SK-N-SH treated with all-trans-retinoic acid at 6 μM for 48 hours (cell line): ENCODE data around the gene RALB.

ENCODE experiments used
- ATAC-seq: fragments of 200-7000 bp; cut with Tn5 transposase; 3 replicates; pipeline ENCODE4 v1.9.1; 2020; ENCODE audit warnings: mild to moderate bottlenecking, moderate library complexity
- BACH2 ChIP-seq: fragments of 250-450 bp; sonication (Bioruptor Pico); IDR thresholded peaks from 2 replicates; pipeline ENCODE4 v1.9.0; 2021; ENCODE audit warnings: mild to moderate bottlenecking, borderline replicate concordance
- CREB5 ChIP-seq: fragments of 250-450 bp; sonication (Bioruptor Pico); IDR thresholded peaks from 2 replicates; pipeline ENCODE4 v1.5.1; 2020; ENCODE audit warnings: low read depth, mild to moderate bottlenecking, moderate library complexity
- CSRNP3 ChIP-seq: fragments of 250-450 bp; sonication (Bioruptor Pico); IDR thresholded peaks from 2 replicates; pipeline ENCODE4 v1.5.1; 2021; ENCODE audit warnings: mild to moderate bottlenecking, moderate library complexity
- ESRRG ChIP-seq: fragments of 250-450 bp; sonication (Bioruptor Pico); IDR thresholded peaks from 2 replicates; pipeline ENCODE4 v1.6.1; 2021; ENCODE audit warnings: mild to moderate bottlenecking
- PATZ1 ChIP-seq: fragments of 250-450 bp; sonication (Bioruptor Pico); IDR thresholded peaks from 2 replicates; pipeline ENCODE4 v1.8.0; 2020; ENCODE audit warnings: mild to moderate bottlenecking, moderate library complexity, borderline replicate concordance
- POU6F1 ChIP-seq: fragments of 250-450 bp; sonication (Bioruptor Pico); IDR thresholded peaks from 2 replicates; pipeline ENCODE4 v1.8.0; 2021; ENCODE audit warnings: low read depth, mild to moderate bottlenecking, moderate library complexity, borderline replicate concordance
- PPARA ChIP-seq: fragments of 250-450 bp; sonication (Bioruptor Pico); IDR thresholded peaks from 2 replicates; pipeline ENCODE4 v1.5.0; 2020; ENCODE audit warnings: mild to moderate bottlenecking, borderline replicate concordance
- RARB ChIP-seq: fragments of 250-450 bp; sonication (Bioruptor Pico); IDR thresholded peaks from 2 replicates; pipeline ENCODE4 v1.8.0; 2021; ENCODE audit warnings: mild to moderate bottlenecking, moderate library complexity
- SNAI2 ChIP-seq: fragments of 250-450 bp; sonication (Bioruptor Pico); IDR thresholded peaks from 2 replicates; pipeline ENCODE4 v1.5.0; 2020; ENCODE audit warnings: mild to moderate bottlenecking, moderate library complexity
- TCF4 ChIP-seq: fragments of 250-450 bp; sonication (Bioruptor Pico); IDR thresholded peaks from 2 replicates; pipeline ENCODE4 v1.8.0; 2021; ENCODE audit warnings: mild to moderate bottlenecking, moderate library complexity, borderline replicate concordance
- TOX ChIP-seq: fragments of 250-450 bp; sonication (Bioruptor Pico); IDR thresholded peaks from 2 replicates; pipeline ENCODE4 v1.8.0; 2021; ENCODE audit warnings: mild to moderate bottlenecking, moderate library complexity, borderline replicate concordance
- TSHZ2 ChIP-seq: fragments of 250-450 bp; sonication (Bioruptor Pico); IDR thresholded peaks from 2 replicates; pipeline ENCODE4 v1.5.0; 2020; ENCODE audit warnings: mild to moderate bottlenecking, moderate library complexity
- ZC3H10 ChIP-seq: fragments of 250-450 bp; sonication (Bioruptor Pico); IDR thresholded peaks from 2 replicates; pipeline ENCODE4 v1.5.1; 2021; ENCODE audit warnings: mild to moderate bottlenecking, moderate library complexity
- ZFP3 ChIP-seq: fragments of 250-450 bp; sonication (Bioruptor Pico); IDR thresholded peaks from 2 replicates; pipeline ENCODE4 v1.5.0; 2020; ENCODE audit warnings: mild to moderate bottlenecking, moderate library complexity
- ZFP30 ChIP-seq: fragments of 450-650 bp; formaldehyde crosslinking; IDR thresholded peaks from 2 replicates; pipeline ENCODE4 v1.5.0; 2022; ENCODE audit warnings: mild to moderate bottlenecking, moderate library complexity
- ZNF565 ChIP-seq: fragments of 450-650 bp; formaldehyde crosslinking; conservative IDR thresholded peaks from 2 replicates; pipeline ENCODE4 v1.5.0; 2020; ENCODE audit warnings: low read depth, mild to moderate bottlenecking, moderate library complexity
- ZNF70 ChIP-seq: fragments of 450-650 bp; formaldehyde crosslinking; IDR thresholded peaks from 2 replicates; pipeline ENCODE4 v1.5.0; 2020; ENCODE audit warnings: mild to moderate bottlenecking, moderate library complexity

The RALB gene

GRCh38 chr2:120322329-120322728 is 69.7 kb downstream of the RALB start (continued):
- TF ChIP-seq PATZ1 (CRISPR knock-in tag), result no peak
- no peak for TF ChIP-seq POU6F1 (CRISPR knock-in tag)
- no peak for TF ChIP-seq ZNF70 (CRISPR knock-in tag)
- no peak for TF ChIP-seq RARB (CRISPR knock-in tag)
- no peak for TF ChIP-seq SNAI2 (CRISPR knock-in tag)
- no peak for TF ChIP-seq ZFP30 (CRISPR knock-in tag)

- TF ChIP-seq TOX, result no peak
- TF ChIP-seq ZC3H10 (CRISPR knock-in tag), result no peak
- TF ChIP-seq PATZ1 (CRISPR knock-in tag), result no peak
- no peak for TF ChIP-seq CSRNP3 (CRISPR knock-in tag)
- TF ChIP-seq TCF4 (CRISPR knock-in tag), result no peak
- no peak for TF ChIP-seq ZNF565 (CRISPR knock-in tag)
- no peak for TF ChIP-seq PPARA (CRISPR knock-in tag)
- TF ChIP-seq ZFP3, result no peak
- no peak for TF ChIP-seq SNAI2 (CRISPR knock-in tag)
- no peak for TF ChIP-seq CREB5 (CRISPR knock-in tag)
- no peak for TF ChIP-seq ZNF70 (CRISPR knock-in tag)
- no peak for TF ChIP-seq TSHZ2 (CRISPR knock-in tag)
- no peak for TF ChIP-seq BACH2
- no peak for TF ChIP-seq ESRRG (CRISPR knock-in tag)
- no peak for TF ChIP-seq POU6F1 (CRISPR knock-in tag)
Measured at GRCh38 chr2:120323214-120323613, 70.6 kb downstream of the RALB start.

More at GRCh38 chr2:120323214-120323613, 70.6 kb downstream of the RALB start:
- ATAC-seq, result no peak
